Measurements from ENCODE around the gene PTCD2.
A peak's percentile ranks its signal among the peaks of the same experiment; 100 is the strongest.

Gene PTCD2

GRCh38 chr5:72319976-72320752, at the start of gene PTCD2, which contains the start of gene MRPS27:
TSS of gene PTCD2 (plus strand) at chr5:72320373. CDS start at chr5:72320383, 10 bp downstream.
TSS of gene MRPS27 (minus strand) at chr5:72320240. CDS start at chr5:72320221, 19 bp downstream.
- H3K4me3 ChIP-seq (ENCODE audit: low read length): peak within 1 kb of the TSS; percentile 84
- TF ChIP-seq CTCF (conservative IDR thresholded peaks at IDR 0.05; ENCODE audit: low read depth, low read length): peak; percentile 31
- DNase-seq (ENCODE audit: low read depth): peak; percentile 98

GRCh38 chr5:72271702-72272101, 48.5 kb upstream of the PTCD2 start:
- H3K4me3 ChIP-seq (ENCODE audit: low read length): no peak overlapping the region
- no peak for TF ChIP-seq CTCF (conservative IDR thresholded peaks at IDR 0.05; ENCODE audit: low read depth, low read length)
- no peak for DNase-seq (ENCODE audit: low read depth)

- H3K4me3 ChIP-seq (ENCODE audit: low read length): no peak overlapping the region
- no peak for DNase-seq (ENCODE audit: low read depth)
- no peak for TF ChIP-seq CTCF (conservative IDR thresholded peaks at IDR 0.05; ENCODE audit: low read depth, low read length)
These were observed 47.8 kb upstream of the PTCD2 start for GRCh38 chr5:72272398-72272797.

GRCh38 chr5:72273547-72273946, 46.6 kb upstream of the PTCD2 start:
- no peak for DNase-seq (ENCODE audit: low read depth)
- no peak overlapping the region for H3K4me3 ChIP-seq (ENCODE audit: low read length)
- TF ChIP-seq CTCF (conservative IDR thresholded peaks at IDR 0.05; ENCODE audit: low read depth, low read length): no peak

GRCh38 chr5:72276219-72276752, 43.9 kb upstream of the PTCD2 start:
- DNase-seq (ENCODE audit: low read depth): no peak
- TF ChIP-seq CTCF (conservative IDR thresholded peaks at IDR 0.05; ENCODE audit: low read depth, low read length): no peak
- H3K4me3 ChIP-seq (ENCODE audit: low read length): no peak overlapping the region

GRCh38 chr5:72280581-72281069, 39.5 kb upstream of the PTCD2 start:
- TF ChIP-seq CTCF (conservative IDR thresholded peaks at IDR 0.05; ENCODE audit: low read depth, low read length): peak; percentile 76
- H3K4me3 ChIP-seq (ENCODE audit: low read length): no peak overlapping the region
- no peak for DNase-seq (ENCODE audit: low read depth)

- DNase-seq (ENCODE audit: low read depth): no peak
- H3K4me3 ChIP-seq (ENCODE audit: low read length): no peak overlapping the region
These were observed 38.8 kb upstream of the PTCD2 start for GRCh38 chr5:72281430-72281763.

More at GRCh38 chr5:72281430-72281763, 38.8 kb upstream of the PTCD2 start:
- no peak for TF ChIP-seq CTCF (conservative IDR thresholded peaks at IDR 0.05; ENCODE audit: low read depth, low read length)

Data from retinal pigment epithelial cell (primary cell).